Activated B cell treated with CpG ODN at 0.5 μM for 24 hours (primary cell): ENCODE data around the gene PCDHGB7. TPM values are rescaled to one million over a fixed set of nuclear protein-coding genes. Genes with fewer than 3 reads are reported as not detected.

ENCODE experiments used
- ATAC-seq: fragments of 200-7000 bp; cut with Tn5 transposase; one replicate; pipeline ENCODE4 v1.10.0; 2021; ENCODE audit warnings: low read depth, mild to moderate bottlenecking, moderate library complexity
- CTCF ChIA-PET: fragments of 350-600 bp; sonication (Branson Sonifier 250); formaldehyde crosslinking; loops from one replicate; lab custom pipeline; 2021; ENCODE audit warnings: antibody characterized with exemption; lab: Charles Lee
- POLR2A ChIA-PET: fragments of 350-600 bp; sonication (Branson Sonifier 250); formaldehyde crosslinking; loops from one replicate; lab custom pipeline; 2021; ENCODE audit warnings: antibody characterized with exemption; lab: Charles Lee
- DNase-seq: peaks from one replicate; pipeline ENCODE4 v3.0.0; 2022
- H3K27ac Mint-ChIP-seq: one replicate; pipeline ENCODE4 v1.8.0; 2020; ENCODE audit warnings: mixed read lengths
- H3K27me3 Mint-ChIP-seq: one replicate; pipeline ENCODE4 v1.8.0; 2021; ENCODE audit warnings: mixed read lengths
- H3K36me3 Mint-ChIP-seq: one replicate; pipeline ENCODE4 v1.8.0; 2021; ENCODE audit warnings: low read depth, mixed read lengths
- H3K4me1 Mint-ChIP-seq: one replicate; pipeline ENCODE4 v1.8.0; 2021; ENCODE audit warnings: mixed read lengths
- H3K4me3 Mint-ChIP-seq: one replicate; pipeline ENCODE4 v1.8.0; 2020; ENCODE audit warnings: mild to moderate bottlenecking, mixed read lengths
- H3K9me3 Mint-ChIP-seq: one replicate; pipeline ENCODE4 v1.8.0; 2020; ENCODE audit warnings: mixed read lengths
- CTCF ChIP-seq: fragments of 200-600 bp; IDR thresholded peaks from one replicate; pipeline ENCODE4 v1.8.0; 2022; ENCODE audit warnings: antibody characterized with exemption, mild to moderate bottlenecking
- intact Hi-C: fragments of 100-400 bp; cut with micrococcal nuclease; formaldehyde crosslinking; loops from one replicate; pipeline ENCODE4 v1.15.1; 2024
- total RNA-seq: library from RNA; stranded (reverse); gene quantifications from 2 replicates; pipeline ENCODE4 v1.2.3, GENCODE V29; 2022

The PCDHGB7 gene
- total RNA-seq, 1 donor from 2014 or later = 1.2 TPM

GRCh38 chr5:141419074-141419880, 1.8 kb downstream of the PCDHGB7 start:
- ChIA-PET POLR2A (no interaction called here), CTCF (interaction anchor here (2.0 to 4.3 kb wide), 4 partner anchors 11 to 145 kb away, joined by 9 to 40 read pairs (median 24); partner anchors contain the start of gene PCDHGA12)
- no peak for TF ChIP-seq CTCF
- Mint-ChIP-seq H3K27ac (no peak overlapping the region), H3K36me3 (peaks cover 5% of the 10 kb centered on the region), H3K9me3 (peaks cover 20% of the 10 kb centered on the region), H3K27me3 (peaks cover 49% of the 10 kb centered on the region), H3K4me1 (peaks cover 13% of the 10 kb centered on the region), H3K4me3 (no peak overlapping the region)
- DNase-seq (no peak), ATAC-seq (no peak)
- intact Hi-C loops = loop anchor here (10.0 kb wide), 1 partner anchor 456 kb away; the partner anchor contains the start of gene PCDH1

GRCh38 chr5:141420855-141421488, 3.5 kb downstream of the PCDHGB7 start, which contains the start of gene PCDHGA11:
TSS of gene PCDHGA11 (plus strand) at chr5:141421051. CDS start at chr5:141421228, 177 bp downstream.
- Mint-ChIP-seq H3K4me1 (peaks cover 9% of the 10 kb centered on the region), H3K36me3 (peaks cover 5% of the 10 kb centered on the region), H3K9me3 (peaks cover 20% of the 10 kb centered on the region), H3K4me3 (peak within 1 kb of the TSS; percentile 85), H3K27ac (no peak within 1 kb of the TSS), H3K27me3 (peaks cover 50% of the 10 kb centered on the region)
- no peak for DNase-seq
- ChIA-PET CTCF (interaction anchor here (1.0 to 4.3 kb wide), 18 partner anchors 8 to 147 kb away, joined by 3 to 40 read pairs (median 6); partner anchors contain the start of genes PCDHGA10, PCDHGA12, PCDHGA5 and PCDHGB3), POLR2A (interaction anchor here (0.9 kb wide), 1 partner anchor 137 kb away, joined by 5 read pairs; no protein-coding TSS in a partner anchor)
- intact Hi-C loops = loop anchor here (1.0 kb wide), 1 partner anchor 143 kb away; no protein-coding TSS in a partner anchor
- no peak for TF ChIP-seq CTCF
- peak; percentile 69 for ATAC-seq

- ChIA-PET POLR2A (interaction anchor here (0.9 kb wide), 1 partner anchor 136 kb away, joined by 5 read pairs; no protein-coding TSS in a partner anchor), CTCF (interaction anchor here (0.7 to 4.3 kb wide), 18 partner anchors 9 to 147 kb away, joined by 3 to 40 read pairs (median 6); partner anchors contain the start of genes PCDHGA10, PCDHGA12, PCDHGA5 and PCDHGB3)
- Mint-ChIP-seq H3K36me3 (peaks cover 5% of the 10 kb centered on the region), H3K27ac (no peak overlapping the region), H3K9me3 (peaks cover 20% of the 10 kb centered on the region), H3K4me3 (peak overlapping the region; percentile 85), H3K4me1 (peaks cover 9% of the 10 kb centered on the region), H3K27me3 (peaks cover 48% of the 10 kb centered on the region)
- intact Hi-C loops = no loop called here
- DNase-seq = no peak
- ATAC-seq = no peak
- no peak for TF ChIP-seq CTCF
Observed at GRCh38 chr5:141421489-141421855, 4.0 kb downstream of the PCDHGB7 start.

GRCh38 chr5:141422742-141423291, 5.3 kb downstream of the PCDHGB7 start:
- Mint-ChIP-seq H3K4me3 (no peak overlapping the region), H3K4me1 (peaks cover 7% of the 10 kb centered on the region), H3K27ac (no peak overlapping the region), H3K9me3 (peaks cover 20% of the 10 kb centered on the region), H3K36me3 (peaks cover 5% of the 10 kb centered on the region), H3K27me3 (peaks cover 54% of the 10 kb centered on the region)
- intact Hi-C loops = no loop called here
- TF ChIP-seq CTCF = no peak
- ChIA-PET CTCF (interaction anchor here (2.6 kb wide), 1 partner anchor 135 kb away, joined by 23 read pairs; no protein-coding TSS in a partner anchor), POLR2A (no interaction called here)
- ATAC-seq (no peak), DNase-seq (no peak)
